Measurements from ENCODE around the gene HMGN3. TPM values are rescaled to one million over a fixed set of nuclear protein-coding genes. Genes with fewer than 3 reads are reported as not detected.
A peak's percentile ranks its signal among the peaks of the same experiment; 100 is the strongest.

The HMGN3 gene
- total and polyA plus RNA-seq, 2 of the 4 experiments (the other 2 are of a cell fraction): 6.8 to 35.5 TPM

DNA sequence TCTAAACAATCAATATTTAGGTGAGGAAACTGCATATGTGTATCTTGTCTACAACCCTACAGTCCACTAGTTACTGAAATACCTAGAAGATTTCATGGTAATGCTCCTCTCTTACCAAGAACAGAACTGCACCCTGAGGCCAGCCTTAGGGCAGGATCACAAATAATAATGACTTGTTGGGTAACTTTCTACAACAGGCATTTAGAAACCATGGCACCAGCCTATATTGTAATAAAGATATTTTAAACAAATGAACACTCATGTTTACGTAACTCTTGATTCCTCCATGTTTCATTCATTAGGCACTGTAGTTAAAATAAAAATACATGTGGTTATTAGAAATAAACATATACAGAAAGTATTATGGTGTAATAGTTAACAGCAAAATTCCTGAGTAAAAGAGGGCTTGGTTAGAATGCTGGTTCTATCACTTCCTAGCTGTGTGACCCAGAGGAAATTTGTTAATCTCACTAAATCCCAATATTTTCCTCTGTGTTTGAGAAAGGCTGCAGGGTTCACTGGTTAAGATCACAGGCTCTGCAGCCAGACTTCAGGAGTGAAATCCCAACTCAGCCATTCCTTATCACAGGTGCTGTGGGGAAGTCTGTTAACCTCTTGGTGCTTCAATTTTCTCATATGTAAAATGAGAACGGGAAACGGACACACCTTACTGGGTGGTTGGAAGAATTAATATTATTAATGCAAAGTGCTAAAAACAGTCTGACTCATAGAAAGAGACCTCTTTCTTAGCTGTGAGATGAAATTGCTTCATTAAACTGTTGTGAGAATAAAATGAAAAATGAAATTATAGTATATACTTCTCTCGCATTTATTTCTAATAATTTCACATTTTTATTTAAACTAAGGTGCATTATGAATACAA is 8.5 kb downstream of the HMGN3 start:
- DNase-seq (peak; percentile 2), ATAC-seq (ENCODE audit: low read depth) (peak; percentile 69)
- Histone ChIP-seq H3K79me1 (ENCODE audit: low read depth in 1 of 2, low read length in 2 of 2) (peaks cover 3 to 16% of the 10 kb centered on the region in 2 experiments; a peak in 3 of 4 replicates), H3K4ac (ENCODE audit: low read depth, low read length) (no peak overlapping the region), H3K4me3 (ENCODE audit: insufficient read depth, low read depth, low read length) (no peak overlapping the region), H3K18ac (ENCODE audit: low read depth, low read length) (no peak overlapping the region), H3K4me2 (ENCODE audit: low read depth, low read length) (peak overlapping the region; percentile 66), H2BK5ac (ENCODE audit: low read depth, low read length, poor library complexity, severe bottlenecking) (no peak overlapping the region), H4K8ac (ENCODE audit: low read depth in 2 of 2, low read length in 2 of 2) (no peak overlapping the region), H2BK15ac (ENCODE audit: low read depth, low read length) (no peak overlapping the region), H3K9ac (ENCODE audit: low read depth, low read length) (no peak overlapping the region), H2AK5ac (ENCODE audit: low read depth, low read length) (no peak overlapping the region), H4K20me1 (ENCODE audit: insufficient read depth, low read length) (no peaks in the 10 kb centered on the region), H3K9me3 (ENCODE audit: control insufficient read depth, insufficient read depth, low read length) (no peaks in the 10 kb centered on the region), H2BK20ac (ENCODE audit: low read depth, low read length) (no peak overlapping the region), H3K27me3 (ENCODE audit: control insufficient read depth, insufficient read depth, low read length) (no peaks in the 10 kb centered on the region), H3K27ac (ENCODE audit: insufficient read depth, low read length) (no peak overlapping the region), H3K36me3 (ENCODE audit: control insufficient read depth, insufficient read depth, low read length) (no peaks in the 10 kb centered on the region), H3K4me1 (ENCODE audit: control insufficient read depth, insufficient read depth, low read length) (peaks cover 2% of the 10 kb centered on the region; the same call in 1 of the 2 replicates), H3K9me1 (ENCODE audit: insufficient read depth, low read length) (peaks cover 2% of the 10 kb centered on the region; the same call in 1 of the 2 replicates), H2AK9ac (replicated peaks; ENCODE audit: low read depth, low read length, poor library complexity) (no peak overlapping the region), H3K23ac (ENCODE audit: low read depth, low read length) (no peak overlapping the region), H2AFZ (replicated peaks; ENCODE audit: low read length, poor library complexity) (no peak overlapping the region), H2BK120ac (ENCODE audit: low read depth, low read length) (no peak overlapping the region), H4K91ac (ENCODE audit: insufficient read depth, low read depth, low read length) (no peak overlapping the region), H3K14ac (replicated peaks; ENCODE audit: low read depth, low read length) (no peak overlapping the region), H4K5ac (ENCODE audit: low read depth, low read length) (no peak overlapping the region), H3K56ac (ENCODE audit: extremely low read depth, insufficient read depth, low read length) (no peak overlapping the region)
- TF ChIP-seq SMC3 (IDR thresholded peaks at IDR 0.05; ENCODE audit: low read depth, low read length) (no peak), MAZ (IDR thresholded peaks at IDR 0.05; ENCODE audit: borderline replicate concordance, low read depth, low read length) (no peak), BHLHE40 (IDR thresholded peaks at IDR 0.05; ENCODE audit: low read depth, low read length) (no peak), CHD1 (IDR thresholded peaks at IDR 0.05; ENCODE audit: low read depth, low read length) (no peak), CEBPB (IDR thresholded peaks at IDR 0.05; ENCODE audit: low read depth, low read length) (no peak), POLR2A (IDR thresholded peaks at IDR 0.05; ENCODE audit: low read depth, low read length) (no peak), NFE2L2 (IDR thresholded peaks at IDR 0.05; ENCODE audit: low read depth, low read length) (no peak), FOS (IDR thresholded peaks at IDR 0.05; ENCODE audit: low read depth, low read length) (no peak), MXI1 (IDR thresholded peaks at IDR 0.05; ENCODE audit: borderline replicate concordance, low read depth, low read length) (no peak), RCOR1 (IDR thresholded peaks at IDR 0.05; ENCODE audit: insufficient replicate concordance, low read length) (no peak), RFX5 (IDR thresholded peaks at IDR 0.05; ENCODE audit: low read depth, low read length) (no peak)
- TF ChIP-seq, protein P1, sequence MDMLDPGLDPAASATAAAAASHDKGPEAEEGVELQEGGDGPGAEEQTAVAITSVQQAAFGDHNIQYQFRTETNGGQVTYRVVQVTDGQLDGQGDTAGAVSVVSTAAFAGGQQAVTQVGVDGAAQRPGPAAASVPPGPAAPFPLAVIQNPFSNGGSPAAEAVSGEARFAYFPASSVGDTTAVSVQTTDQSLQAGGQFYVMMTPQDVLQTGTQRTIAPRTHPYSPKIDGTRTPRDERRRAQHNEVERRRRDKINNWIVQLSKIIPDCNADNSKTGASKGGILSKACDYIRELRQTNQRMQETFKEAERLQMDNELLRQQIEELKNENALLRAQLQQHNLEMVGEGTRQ (IDR thresholded peaks at IDR 0.05; ENCODE audit: low read depth, low read length): no peak
- TF ChIP-seq, protein P2, sequence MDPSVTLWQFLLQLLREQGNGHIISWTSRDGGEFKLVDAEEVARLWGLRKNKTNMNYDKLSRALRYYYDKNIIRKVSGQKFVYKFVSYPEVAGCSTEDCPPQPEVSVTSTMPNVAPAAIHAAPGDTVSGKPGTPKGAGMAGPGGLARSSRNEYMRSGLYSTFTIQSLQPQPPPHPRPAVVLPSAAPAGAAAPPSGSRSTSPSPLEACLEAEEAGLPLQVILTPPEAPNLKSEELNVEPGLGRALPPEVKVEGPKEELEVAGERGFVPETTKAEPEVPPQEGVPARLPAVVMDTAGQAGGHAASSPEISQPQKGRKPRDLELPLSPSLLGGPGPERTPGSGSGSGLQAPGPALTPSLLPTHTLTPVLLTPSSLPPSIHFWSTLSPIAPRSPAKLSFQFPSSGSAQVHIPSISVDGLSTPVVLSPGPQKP (IDR thresholded peaks at IDR 0.05; ENCODE audit: borderline replicate concordance, low read depth, low read length): no peak
- intact Hi-C loops (cut with micrococcal nuclease): no loop called here
- dilution Hi-C loops (cut with HindIII; ENCODE audit: low sequenced_read_pairs, unreplicated experiment): no loop called here
- in situ Hi-C loops (cut with MboI; ENCODE audit: low sequenced_read_pairs): loop anchor here (10.0 kb wide), 2 partner anchors 141 to 309 kb away; partner anchors contain the start of gene LCA5
- WGBS, 2 experiments (ENCODE audit: extremely low coverage in 2 of 2, insufficient read length in 1 of 2): no CpG with 5 or more reads among the region's 4 CpGs
- BruUV-seq (replicated peaks): no TSS peak
- CTCF ChIA-PET: no interaction called here
- POLR2A ChIA-PET (ENCODE audit: unreplicated experiment): no interaction called here
